A673 (cell line): ENCODE data around the gene B2M. TPM values are rescaled to one million over a fixed set of nuclear protein-coding genes. Genes with fewer than 3 reads are reported as not detected.

ENCODE experiments used
- BruUV-seq: library from RNA; stranded (reverse); fragments of 400-500 nt; replicated peaks from 2 replicates; lab custom pipeline; 2021; lab: Mats Ljungman, UMichigan
- CTCF ChIA-PET: fragments of 300-600 bp; sonication (Branson Sonifier 250); formaldehyde crosslinking; loops from one replicate; lab custom pipeline; 2022; ENCODE audit warnings: antibody characterized with exemption; lab: Charles Lee
- POLR2A ChIA-PET: fragments of 300-600 bp; sonication (Branson Sonifier 250); formaldehyde crosslinking; loops from one replicate; lab custom pipeline; 2022; ENCODE audit warnings: antibody characterized with exemption; ENCODE audit not compliant: low non-redundant PET; lab: Charles Lee
- DNase-seq: peaks from one replicate; pipeline ENCODE4 v3.0.0-alpha.2; 2015; ENCODE audit warnings: low spot score
- H3K27ac ChIP-seq: fragments of 200-600 bp; sonication (generic); 2 replicates; pipeline ENCODE4 v1.5.1; 2016; ENCODE audit warnings: mixed run types, low read depth, mild to moderate bottlenecking, mixed read lengths, antibody characterized with exemption, low read length; ENCODE audit not compliant: poor library complexity, severe bottlenecking
- H3K27me3 ChIP-seq: fragments of 200-600 bp; sonication (generic); replicated peaks from 2 replicates; pipeline ENCODE4 v1.6.1; 2017; ENCODE audit warnings: mixed run types, low read depth, mild to moderate bottlenecking, mixed read lengths, antibody characterized with exemption, low read length; ENCODE audit not compliant: insufficient read depth, poor library complexity
- H3K36me3 ChIP-seq: fragments of 200-600 bp; sonication (generic); 2 replicates; pipeline ENCODE4 v1.6.1; 2016; ENCODE audit warnings: mixed run types, mild to moderate bottlenecking, mixed read lengths, antibody characterized with exemption, low read length; ENCODE audit not compliant: insufficient read depth, poor library complexity, severe bottlenecking
- H3K4me1 ChIP-seq: fragments of 200-600 bp; sonication (generic); 2 replicates; pipeline ENCODE4 v1.6.1; 2017; ENCODE audit warnings: mixed run types, mild to moderate bottlenecking, mixed read lengths, antibody characterized with exemption, low read length; ENCODE audit not compliant: insufficient read depth, poor library complexity, severe bottlenecking
- H3K4me3 ChIP-seq: fragments of 200-600 bp; sonication (generic); 2 replicates; pipeline ENCODE4 v1.5.1; 2016; ENCODE audit warnings: low read depth, mixed run types, mild to moderate bottlenecking, mixed read lengths, low read length; ENCODE audit not compliant: poor library complexity, severe bottlenecking
- H3K9me3 ChIP-seq: fragments of 200-600 bp; sonication (generic); 2 replicates; pipeline ENCODE4 v1.6.1; 2016; ENCODE audit warnings: mixed run types, low read depth, mild to moderate bottlenecking, mixed read lengths, antibody characterized with exemption, low read length; ENCODE audit not compliant: poor library complexity, severe bottlenecking
- EZH2 ChIP-seq: fragments of 200-600 bp; sonication (generic); IDR thresholded peaks from 2 replicates; pipeline ENCODE4 v1.6.1; 2017; ENCODE audit warnings: borderline replicate concordance, low read depth, mild to moderate bottlenecking, mixed read lengths, antibody characterized with exemption, low read length; ENCODE audit not compliant: poor library complexity, severe bottlenecking
- intact Hi-C: fragments of 100-400 bp; cut with micrococcal nuclease; formaldehyde crosslinking; loops from one replicate; pipeline ENCODE4 v1.10.0; 2022; ENCODE audit not compliant: unreplicated experiment
- total RNA-seq: library from RNA; stranded (reverse); gene quantifications from 2 replicates; pipeline ENCODE4 v1.2.3, GENCODE V29; 2021
- TF ChIP-seq, protein P1 (sequence below): fragments of 300-800, 200-600 bp; sonication (generic); conservative IDR thresholded peaks from 2 replicates; pipeline ENCODE4 v1.5.1; 2017; ENCODE audit warnings: low read depth, mild to moderate bottlenecking, antibody characterized with exemption, low read length, moderate library complexity, mixed read lengths

Gene B2M
- total RNA-seq, 1 experiment from 2014 or later = 1,873 TPM

DNA sequence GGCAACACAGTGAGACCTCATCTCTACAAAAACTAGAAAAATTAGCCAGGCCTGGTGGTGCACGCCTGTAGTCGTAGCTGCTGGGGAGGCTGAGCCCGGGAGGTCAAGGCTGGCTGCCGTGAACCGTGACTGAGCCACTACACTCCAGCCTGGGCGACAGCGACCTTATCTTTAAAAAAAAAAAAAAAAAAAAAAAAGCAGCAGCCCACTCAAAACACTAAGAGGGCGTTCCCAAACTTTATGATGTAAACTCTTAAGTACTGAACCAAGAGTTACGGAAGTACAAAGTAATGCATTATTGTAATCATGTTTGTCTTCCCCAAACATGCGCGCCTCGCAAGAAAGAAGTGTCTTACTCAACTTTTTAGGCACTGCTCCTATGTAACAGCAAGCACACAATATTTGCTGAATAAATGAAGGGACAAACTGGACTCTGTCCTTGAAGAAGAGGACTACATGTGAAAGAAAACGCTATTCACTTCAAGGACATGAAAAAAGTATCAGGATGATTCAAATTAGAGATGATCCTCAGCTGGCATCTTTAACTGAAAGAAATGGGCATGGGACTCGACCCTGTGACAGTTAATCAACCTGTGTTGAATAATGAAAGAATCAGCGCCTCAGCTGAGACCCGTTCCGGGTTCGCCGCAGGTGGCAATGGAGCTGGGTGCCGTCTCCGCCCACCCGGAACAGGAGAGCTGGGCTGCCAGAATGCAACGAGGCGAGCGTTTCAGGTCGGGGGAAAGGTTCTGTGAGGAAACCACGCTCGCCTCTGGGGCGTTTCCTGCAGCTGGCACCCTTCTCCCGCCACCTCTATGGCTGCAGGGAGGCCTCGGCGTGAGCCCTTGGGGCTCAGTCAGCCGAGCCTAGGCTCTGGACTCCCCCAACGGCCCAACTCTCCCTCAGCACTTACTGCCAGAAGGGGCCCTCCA, 48.6 kb upstream of the B2M start:
- H3K9me3 ChIP-seq = no peaks in the 10 kb centered on the region
- H3K4me1 ChIP-seq = peaks cover 11% of the 10 kb centered on the region
- TF ChIP-seq, protein P1, sequence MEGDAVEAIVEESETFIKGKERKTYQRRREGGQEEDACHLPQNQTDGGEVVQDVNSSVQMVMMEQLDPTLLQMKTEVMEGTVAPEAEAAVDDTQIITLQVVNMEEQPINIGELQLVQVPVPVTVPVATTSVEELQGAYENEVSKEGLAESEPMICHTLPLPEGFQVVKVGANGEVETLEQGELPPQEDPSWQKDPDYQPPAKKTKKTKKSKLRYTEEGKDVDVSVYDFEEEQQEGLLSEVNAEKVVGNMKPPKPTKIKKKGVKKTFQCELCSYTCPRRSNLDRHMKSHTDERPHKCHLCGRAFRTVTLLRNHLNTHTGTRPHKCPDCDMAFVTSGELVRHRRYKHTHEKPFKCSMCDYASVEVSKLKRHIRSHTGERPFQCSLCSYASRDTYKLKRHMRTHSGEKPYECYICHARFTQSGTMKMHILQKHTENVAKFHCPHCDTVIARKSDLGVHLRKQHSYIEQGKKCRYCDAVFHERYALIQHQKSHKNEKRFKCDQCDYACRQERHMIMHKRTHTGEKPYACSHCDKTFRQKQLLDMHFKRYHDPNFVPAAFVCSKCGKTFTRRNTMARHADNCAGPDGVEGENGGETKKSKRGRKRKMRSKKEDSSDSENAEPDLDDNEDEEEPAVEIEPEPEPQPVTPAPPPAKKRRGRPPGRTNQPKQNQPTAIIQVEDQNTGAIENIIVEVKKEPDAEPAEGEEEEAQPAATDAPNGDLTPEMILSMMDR = no peak
- DNase-seq = peak; percentile 73
- no peaks in the 10 kb centered on the region for H3K27me3 ChIP-seq
- H3K36me3 ChIP-seq = peaks cover 15% of the 10 kb centered on the region
- peak overlapping the region; percentile 90 for H3K27ac ChIP-seq
- CTCF ChIA-PET = interaction anchor here (0.6 to 1.6 kb wide), 7 partner anchors 48 to 85 kb away, joined by 3 to 17 read pairs (median 4); partner anchors contain the start of genes B2M, PATL2 and TRIM69
- POLR2A ChIA-PET = interaction anchor here (1.2 kb wide), 1 partner anchor 78 kb away, joined by 7 read pairs; no protein-coding TSS in a partner anchor
- H3K4me3 ChIP-seq = peak overlapping the region; percentile 71
- TSS peak; percentile 67 for BruUV-seq
- intact Hi-C loops = loop anchor here (1.0 to 5.0 kb wide), 5 partner anchors 50 to 250 kb away; partner anchors contain the start of genes B2M and PATL2

DNA sequence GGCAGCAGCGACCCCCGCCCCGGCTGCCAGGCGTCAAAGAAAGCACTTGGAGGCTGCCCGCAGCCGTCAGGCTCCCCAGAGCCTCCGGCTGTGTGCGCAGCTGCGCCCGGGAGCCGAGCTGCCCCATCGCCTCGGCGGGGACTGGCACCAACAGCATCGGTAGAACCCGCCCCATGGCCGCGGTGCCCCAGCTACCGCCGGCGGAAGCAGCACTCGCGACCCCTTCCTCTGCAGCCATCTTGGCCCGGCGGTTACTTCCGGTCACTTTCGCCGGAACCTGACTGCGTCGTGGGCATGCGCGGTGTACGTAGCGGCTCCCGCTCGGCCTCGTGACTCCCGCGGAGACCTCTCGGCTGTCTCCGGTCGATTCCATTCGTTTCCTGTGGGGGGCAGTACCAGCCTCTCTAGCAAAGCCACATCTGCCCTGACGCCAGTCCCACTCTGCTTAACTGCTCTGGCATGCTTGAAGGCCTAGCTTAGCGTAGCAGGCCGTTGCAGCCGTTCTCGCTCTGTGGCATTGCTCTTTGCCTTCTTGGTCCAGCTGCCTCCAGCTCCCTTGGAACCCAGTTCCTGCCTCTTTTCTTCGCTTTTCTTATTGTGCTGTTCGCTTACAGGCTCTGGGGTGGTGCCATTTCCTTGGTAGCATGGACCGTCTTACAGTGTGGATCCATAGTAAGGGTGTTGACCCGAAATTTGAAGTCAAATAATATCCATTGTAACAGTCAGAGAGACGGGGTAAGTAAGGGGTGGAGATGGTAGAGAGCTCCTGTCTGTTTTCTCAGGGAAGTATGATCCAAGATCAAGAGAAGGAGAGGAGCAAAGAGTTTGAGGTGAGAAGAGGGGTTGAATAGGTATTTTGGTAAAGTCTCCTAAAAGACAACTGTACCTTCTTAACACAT, 47.7 kb upstream of the B2M start, which contains the start of gene SPG11:
Gene SPG11, minus strand, starts transcription at position 253 of the 899 bp plus-strand sequence. Its CDS starts 15 bp downstream, at position 238.
- BruUV-seq = TSS peak; percentile 80
- peak within 1 kb of the TSS; percentile 71 for H3K4me3 ChIP-seq
- POLR2A ChIA-PET = interaction anchor here (0.6 to 1.3 kb wide), 6 partner anchors 15 to 924 kb away, joined by 3 to 9 read pairs (median 5); partner anchors contain the start of gene TRIM69
- peaks cover 15% of the 10 kb centered on the region for H3K36me3 ChIP-seq
- intact Hi-C loops = loop anchor here (1.0 to 5.0 kb wide), 5 partner anchors 49 to 249 kb away; partner anchors contain the start of genes B2M and PATL2
- H3K27ac ChIP-seq = peak within 1 kb of the TSS; percentile 90
- H3K27me3 ChIP-seq = no peaks in the 10 kb centered on the region
- CTCF ChIA-PET = interaction anchor here (0.6 to 1.6 kb wide), 7 partner anchors 47 to 466 kb away, joined by 3 to 17 read pairs (median 4); partner anchors contain the start of genes B2M, DUOX1, DUOXA1 and PATL2
- no peaks in the 10 kb centered on the region for H3K9me3 ChIP-seq
- peak; percentile 98 for DNase-seq
- peaks cover 11% of the 10 kb centered on the region for H3K4me1 ChIP-seq
- no peak for TF ChIP-seq EZH2
- TF ChIP-seq, protein P1 = peak; percentile 91
